HPDE6-E6E7 (cell line): ENCODE data around the gene IQSEC2.

Experiments
- DNase-seq: peaks from one replicate; pipeline ENCODE4 v3.0.0; 2011; ENCODE audit warnings: missing footprints; ENCODE audit errors: extremely low spot score

Gene IQSEC2

GRCh38 chrX:53305219-53305995, 24.0 kb upstream of the IQSEC2 start:
- no peak for DNase-seq

DNA sequence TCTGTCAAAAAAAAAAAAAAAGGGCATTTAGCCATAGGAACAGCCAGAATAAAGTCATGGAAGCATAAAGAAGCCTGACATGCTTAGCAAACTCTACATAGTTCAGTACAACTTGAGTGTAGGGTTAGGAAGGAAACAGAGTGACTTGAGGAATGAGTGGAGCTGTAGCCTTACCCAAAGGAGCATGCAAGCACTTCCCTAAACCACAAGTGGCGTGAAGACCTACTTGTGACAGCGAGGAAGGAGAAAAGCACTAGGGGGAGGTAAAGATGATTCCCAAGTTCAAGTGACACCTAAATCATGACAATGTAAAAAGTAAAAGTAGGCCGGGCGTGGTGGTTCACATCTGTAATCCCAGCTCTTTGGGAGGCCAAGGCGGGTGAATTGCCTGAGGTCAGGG, 21.8 kb upstream of the IQSEC2 start:
- no peak for DNase-seq

DNA sequence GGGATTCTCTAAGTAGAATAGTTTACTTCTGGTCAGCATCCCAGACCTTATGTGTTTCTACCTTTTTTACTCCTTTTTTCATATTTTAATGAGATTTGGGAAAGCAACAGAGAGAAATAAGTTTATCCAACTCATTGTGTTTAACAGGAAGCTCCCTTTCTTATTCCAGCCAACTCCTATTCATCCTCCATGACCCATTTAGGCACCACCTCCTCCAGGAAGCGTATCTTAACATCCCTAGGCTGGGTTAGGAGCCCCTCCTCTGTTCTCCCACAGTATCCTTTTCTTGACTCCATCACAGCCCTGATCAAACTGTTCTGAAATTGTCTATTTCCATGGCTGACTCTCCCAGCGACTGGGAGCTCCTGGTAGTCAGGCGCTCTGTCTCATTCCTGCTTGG, 18.8 kb upstream of the IQSEC2 start:
- DNase-seq, result no peak

DNA sequence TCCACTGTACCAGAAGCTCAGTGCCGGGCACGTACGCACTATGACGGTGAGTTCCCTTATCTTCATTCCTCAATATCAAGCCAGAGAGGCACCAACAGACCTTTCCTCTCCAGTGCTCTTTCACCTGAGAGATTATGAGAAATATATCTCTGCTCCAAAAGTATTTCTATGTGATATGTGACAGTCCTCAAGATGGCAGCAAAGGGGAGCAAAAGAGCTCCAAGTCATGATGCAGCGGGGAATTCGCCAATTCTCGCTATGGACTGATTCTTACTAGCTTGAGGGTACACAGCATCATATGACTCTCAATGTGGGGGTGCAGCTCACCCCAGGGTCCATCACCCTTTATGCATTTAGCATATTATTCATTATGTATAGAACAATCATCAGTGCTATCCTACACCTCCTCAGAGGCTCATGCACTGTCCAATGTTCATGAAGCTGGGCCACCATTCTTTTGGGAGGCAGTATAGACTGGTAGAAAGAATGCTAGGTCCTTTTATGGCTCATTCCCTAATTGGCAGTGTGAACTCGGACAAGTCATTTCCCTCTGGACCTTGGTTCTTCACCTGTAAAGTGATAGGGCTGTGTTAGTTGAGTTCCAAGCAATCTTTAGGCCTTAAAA, 12.8 kb upstream of the IQSEC2 start:
- no peak for DNase-seq

DNA sequence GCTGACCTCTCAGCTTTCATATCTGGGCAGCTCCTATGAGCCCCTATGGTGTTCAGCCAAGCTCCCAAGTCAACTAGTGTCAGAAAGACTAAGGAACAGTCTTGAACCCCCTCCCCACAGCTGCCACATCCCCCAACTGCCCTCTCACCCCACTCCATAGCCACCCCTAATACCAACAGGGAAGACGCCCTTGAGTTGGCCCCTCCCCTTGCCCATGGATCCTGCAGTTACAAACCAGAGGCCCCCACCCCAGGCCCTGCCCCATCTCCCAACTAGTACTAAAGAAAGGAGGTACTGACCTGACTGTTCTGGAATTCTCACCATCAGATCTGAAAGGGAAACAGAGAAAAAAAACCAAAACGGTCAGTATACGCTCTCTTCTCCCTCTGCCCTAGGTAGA, 10.2 kb upstream of the IQSEC2 start:
- DNase-seq, result no peak

GRCh38 chrX:53290441-53291041, 9.2 kb upstream of the IQSEC2 start:
- no peak for DNase-seq

- no peak for DNase-seq
Measured at GRCh38 chrX:53288189-53288588, 6.8 kb upstream of the IQSEC2 start.

GRCh38 chrX:53287493-53288138, 6.2 kb upstream of the IQSEC2 start:
- DNase-seq, result peak; percentile 38

- no peak for DNase-seq
Measured at GRCh38 chrX:53286171-53286570, 4.8 kb upstream of the IQSEC2 start.

- DNase-seq, result no peak
Measured at GRCh38 chrX:53285591-53285990, 4.2 kb upstream of the IQSEC2 start.

DNA sequence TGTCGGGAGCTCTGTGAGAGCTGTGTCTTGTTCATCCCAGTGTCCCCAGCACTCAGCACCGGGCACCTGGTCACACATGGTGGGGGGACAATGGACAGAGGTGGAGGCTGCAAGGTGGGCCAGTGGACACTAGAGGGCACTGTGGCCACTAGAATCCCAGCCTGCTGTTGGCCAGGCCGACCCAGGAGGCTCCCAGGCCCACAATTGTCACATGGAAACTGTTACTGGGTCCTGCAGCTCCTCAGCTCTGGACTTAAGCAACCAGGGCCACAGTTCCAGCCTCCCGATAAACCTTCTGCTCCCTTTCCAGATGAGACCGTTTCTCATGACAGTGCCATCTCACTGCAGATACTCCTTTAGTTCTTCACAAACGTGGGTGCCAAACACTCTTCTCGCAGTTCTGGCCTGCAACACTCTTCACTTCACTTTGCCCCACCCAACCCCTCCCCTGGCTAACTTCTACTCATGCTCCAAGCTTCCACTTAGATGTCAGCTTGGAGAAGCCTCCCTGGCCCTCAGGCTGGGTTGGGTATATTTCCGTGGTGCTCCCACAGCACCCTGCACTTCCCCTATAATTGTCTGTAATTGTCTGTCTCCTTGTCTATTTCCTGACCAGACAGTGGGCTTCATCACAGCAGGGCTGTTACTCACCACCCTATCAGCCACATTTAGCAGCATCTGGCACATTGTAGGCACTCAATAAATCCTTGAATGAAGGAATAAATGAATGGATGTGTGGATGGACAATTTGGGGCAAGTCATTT, 3.5 kb upstream of the IQSEC2 start:
- DNase-seq, result peak; percentile 57

DNA sequence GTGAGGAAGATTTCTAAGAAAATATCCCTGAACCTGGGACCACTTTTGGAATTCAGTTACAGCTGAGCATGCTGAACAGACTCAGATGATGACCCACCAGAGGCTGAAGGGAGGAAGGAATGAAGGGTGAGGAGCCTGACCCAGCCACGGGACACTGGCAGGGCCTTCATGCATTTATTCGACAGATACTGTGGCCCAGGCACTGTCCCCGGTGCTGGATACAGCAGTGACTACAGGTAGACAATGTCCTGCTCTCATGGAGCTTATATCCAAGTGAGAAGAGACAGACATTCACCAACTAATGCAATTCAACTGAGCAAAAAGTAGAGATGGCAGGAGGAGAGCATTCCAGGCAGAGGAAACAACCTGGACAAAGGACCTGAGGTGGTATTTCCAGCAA, 2.2 kb upstream of the IQSEC2 start:
- DNase-seq, result no peak

- no peak for DNase-seq
Measured at GRCh38 chrX:53283099-53283498, 1.7 kb upstream of the IQSEC2 start.

DNA sequence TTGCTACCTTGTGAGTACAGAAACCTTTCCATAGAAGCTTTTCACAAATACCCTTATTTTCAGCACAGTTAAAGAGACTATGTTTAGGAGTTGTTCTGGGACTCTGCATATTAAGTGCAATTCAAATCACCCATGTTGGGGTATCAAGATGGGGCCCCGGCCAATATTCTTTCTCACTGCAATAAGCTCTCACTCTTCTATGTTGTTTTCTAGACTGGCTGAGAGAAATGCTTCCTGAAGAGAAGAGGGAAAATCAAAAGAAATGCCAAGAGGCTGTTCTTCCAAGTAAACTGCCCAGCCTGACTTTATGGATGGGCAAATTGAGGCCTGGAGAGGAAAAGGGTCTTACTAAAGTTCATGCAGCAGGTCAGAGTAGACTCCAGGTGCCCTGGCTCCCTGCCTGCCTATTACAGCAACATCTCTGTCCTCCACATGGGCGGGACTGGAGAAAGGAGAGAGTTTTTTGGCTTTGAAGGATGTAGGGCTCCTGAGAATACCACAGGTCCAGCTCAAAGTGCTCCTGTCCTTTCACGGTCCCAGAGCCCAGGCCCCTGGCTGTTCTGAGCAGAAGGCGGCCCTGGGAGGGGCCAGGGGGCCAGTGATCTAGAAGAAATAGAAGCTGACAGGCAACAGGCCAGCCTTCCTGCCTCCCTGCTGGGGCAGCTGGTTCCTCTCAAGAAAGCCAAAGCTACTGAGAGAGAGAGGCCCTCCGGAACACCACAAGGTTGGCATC, 745 bp upstream of the IQSEC2 start:
- no peak for DNase-seq

DNA sequence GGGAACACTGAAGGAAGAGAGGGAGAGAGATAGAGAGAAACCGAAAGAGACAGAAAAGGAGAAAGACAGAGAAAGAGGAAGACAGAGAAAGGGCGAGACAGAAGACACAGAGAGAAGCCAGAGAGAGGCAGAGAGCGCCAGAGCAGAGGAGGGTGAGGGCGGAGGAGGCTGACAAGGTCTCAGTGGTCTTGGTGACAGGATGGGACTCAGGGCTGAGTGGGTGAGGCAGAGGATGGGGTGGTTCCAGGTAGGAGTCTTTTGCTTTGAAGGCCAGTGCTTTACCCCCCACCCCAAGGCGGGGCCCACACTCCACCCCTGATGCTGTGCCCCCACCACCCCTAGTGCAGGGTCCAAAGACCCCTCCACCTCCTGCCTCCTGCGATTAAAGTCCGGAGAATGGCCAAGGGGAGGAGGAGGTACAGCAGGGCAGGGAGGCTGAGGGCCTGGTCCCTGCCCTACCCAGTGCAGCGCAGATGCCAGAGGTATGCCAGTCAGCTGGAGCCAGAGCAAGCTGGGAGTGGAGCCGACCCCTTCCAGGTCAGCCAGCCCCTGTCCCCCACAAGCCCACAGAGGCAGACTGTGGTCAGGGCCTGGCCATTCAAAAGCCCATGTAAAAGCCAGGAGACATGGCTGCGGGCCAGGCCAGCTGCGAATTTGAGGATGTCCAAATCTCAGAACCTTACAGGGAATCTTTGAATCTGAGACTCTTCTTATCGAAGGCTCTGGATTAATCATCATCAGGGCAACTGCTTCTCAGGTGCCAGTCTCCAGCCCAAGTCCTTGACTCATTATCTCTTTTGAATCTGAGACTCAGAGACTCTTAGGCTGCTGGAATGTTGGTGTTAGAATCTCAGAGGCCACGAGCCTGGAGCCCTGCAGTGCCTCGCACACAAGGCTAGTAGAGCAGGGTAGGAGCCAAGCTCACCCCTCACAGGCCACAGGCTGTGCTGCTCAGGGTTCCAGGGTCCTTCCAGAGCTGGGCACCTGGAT, 758 bp downstream of the IQSEC2 start:
- DNase-seq, result peak; percentile 54

DNA sequence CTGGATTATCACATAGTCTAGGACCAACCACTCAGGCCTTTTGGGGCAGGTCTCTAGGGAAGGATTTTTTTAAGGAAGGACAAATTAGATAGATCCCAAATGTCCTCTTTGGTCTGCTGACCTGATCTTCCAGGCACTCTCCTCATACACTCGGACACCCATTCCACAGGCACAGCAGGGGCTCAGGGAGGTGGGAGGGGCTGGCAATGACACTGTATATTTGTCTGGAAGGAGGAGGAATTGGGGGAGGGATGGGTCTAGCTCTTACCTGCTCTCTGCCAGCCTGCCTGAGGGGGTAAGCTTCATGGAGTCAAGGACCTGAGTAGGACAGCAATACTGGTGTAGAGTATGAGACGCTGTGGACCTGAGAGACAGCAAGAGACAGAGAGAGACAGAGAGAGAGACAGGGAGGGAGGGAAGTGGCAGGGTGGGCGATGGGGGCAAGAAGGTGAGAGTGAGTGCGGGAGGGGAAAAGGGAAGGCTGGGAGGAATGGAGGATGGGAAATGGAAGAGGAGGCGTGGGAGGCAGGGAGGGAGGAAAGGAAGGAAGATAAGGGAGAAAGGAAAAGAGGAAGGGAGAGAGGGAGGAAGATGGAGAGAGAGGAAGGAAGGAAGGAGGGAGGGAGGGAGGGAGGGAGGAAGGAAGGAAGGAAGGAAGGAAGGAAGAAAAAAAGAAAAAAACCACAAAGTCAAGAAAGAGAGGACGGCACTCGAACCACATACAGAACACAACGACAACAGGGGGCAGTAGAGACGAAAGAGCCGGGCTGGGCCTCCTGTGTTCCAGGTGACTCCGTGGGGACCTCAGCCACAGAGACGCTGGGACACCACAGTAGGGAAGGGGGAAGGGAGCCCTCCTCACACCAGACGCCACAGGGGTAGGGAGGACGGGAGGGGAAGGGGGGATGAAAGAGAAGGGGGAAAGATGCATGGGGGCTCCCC, 1.8 kb downstream of the IQSEC2 start:
- DNase-seq, result no peak

DNA sequence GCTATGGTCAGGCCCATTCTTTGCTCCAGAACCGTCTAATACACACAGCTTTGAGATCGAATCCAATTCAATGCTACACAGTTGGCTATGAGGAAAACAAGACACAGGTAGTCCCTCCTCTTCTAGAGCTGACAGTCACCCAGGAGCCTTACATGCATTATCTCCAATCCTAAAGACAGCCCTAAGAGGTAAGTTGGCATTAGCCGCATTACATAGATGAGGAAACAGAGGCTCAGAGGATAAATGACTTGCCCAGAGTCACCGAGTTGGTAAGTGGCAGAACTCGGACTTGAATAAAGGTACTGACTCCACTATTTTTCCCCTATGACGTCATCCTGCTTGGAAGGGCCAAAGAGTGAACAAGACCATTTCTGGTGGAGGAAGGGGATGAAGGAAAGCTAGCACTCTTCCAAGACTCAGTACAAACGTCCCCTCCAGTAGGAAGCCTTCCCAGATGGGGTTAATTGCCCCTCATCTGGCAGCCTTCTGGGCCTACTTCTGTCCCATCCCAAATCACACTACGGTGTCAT, 8.5 kb downstream of the IQSEC2 start:
- no peak for DNase-seq

- no peak for DNase-seq
Measured at GRCh38 chrX:53269536-53270107, 11.8 kb downstream of the IQSEC2 start.
